ENCODE results near the gene CPB2. TPM values are rescaled to one million over a fixed set of nuclear protein-coding genes. Genes with fewer than 3 reads are reported as not detected.

CPB2 gene
- total and polyA plus RNA-seq, 7 donors, result not detected

DNA sequence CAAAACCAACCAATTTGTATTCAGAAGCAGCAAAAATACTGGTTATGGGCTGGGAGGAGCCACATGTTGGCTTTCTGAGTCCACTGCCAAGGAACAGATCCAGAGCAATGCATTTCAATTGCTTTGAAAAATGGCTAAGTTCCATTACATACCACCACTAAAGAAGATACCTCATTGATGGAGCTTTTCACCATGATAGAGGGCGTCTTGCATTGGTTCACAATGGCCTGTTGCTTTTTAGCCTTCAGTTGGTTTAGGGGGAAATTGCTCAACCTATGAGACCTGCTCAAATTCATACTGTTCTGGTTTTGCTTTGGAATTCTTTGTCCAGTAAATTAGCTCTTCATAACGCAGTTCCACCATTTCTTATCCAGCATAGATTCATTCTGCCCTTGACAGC is 21.2 kb upstream of the CPB2 start:
- Histone ChIP-seq H3K4me1 (no peaks in the 10 kb centered on the region), H3K9me3 (no peaks in the 10 kb centered on the region), H3K4me3 (no peak overlapping the region), H3K27ac (no peak overlapping the region), H3K27me3 (ENCODE audit: insufficient read depth in 3 of 3, low read length in 2 of 3) (no peaks in the 10 kb centered on the region), H3K36me3 (ENCODE audit: insufficient read depth in 1 of 2, low read depth in 1 of 2) (no peaks in the 10 kb centered on the region)
- no peak for ATAC-seq
- 44 to 59% (median 49%) methylated on average over 2 of the region's 2 CpGs for WGBS, 3 donors
- DNase-seq, result no peak
- TF ChIP-seq, protein P1, sequence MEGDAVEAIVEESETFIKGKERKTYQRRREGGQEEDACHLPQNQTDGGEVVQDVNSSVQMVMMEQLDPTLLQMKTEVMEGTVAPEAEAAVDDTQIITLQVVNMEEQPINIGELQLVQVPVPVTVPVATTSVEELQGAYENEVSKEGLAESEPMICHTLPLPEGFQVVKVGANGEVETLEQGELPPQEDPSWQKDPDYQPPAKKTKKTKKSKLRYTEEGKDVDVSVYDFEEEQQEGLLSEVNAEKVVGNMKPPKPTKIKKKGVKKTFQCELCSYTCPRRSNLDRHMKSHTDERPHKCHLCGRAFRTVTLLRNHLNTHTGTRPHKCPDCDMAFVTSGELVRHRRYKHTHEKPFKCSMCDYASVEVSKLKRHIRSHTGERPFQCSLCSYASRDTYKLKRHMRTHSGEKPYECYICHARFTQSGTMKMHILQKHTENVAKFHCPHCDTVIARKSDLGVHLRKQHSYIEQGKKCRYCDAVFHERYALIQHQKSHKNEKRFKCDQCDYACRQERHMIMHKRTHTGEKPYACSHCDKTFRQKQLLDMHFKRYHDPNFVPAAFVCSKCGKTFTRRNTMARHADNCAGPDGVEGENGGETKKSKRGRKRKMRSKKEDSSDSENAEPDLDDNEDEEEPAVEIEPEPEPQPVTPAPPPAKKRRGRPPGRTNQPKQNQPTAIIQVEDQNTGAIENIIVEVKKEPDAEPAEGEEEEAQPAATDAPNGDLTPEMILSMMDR (IDR thresholded peaks at IDR 0.05), result no peak
- intact Hi-C loops (cut with DNase I), result loop anchor here in 1 of 2 donors (2.0 to 10.0 kb wide), 2 partner anchors 319 to 501 kb away; no protein-coding TSS in a partner anchor

DNA sequence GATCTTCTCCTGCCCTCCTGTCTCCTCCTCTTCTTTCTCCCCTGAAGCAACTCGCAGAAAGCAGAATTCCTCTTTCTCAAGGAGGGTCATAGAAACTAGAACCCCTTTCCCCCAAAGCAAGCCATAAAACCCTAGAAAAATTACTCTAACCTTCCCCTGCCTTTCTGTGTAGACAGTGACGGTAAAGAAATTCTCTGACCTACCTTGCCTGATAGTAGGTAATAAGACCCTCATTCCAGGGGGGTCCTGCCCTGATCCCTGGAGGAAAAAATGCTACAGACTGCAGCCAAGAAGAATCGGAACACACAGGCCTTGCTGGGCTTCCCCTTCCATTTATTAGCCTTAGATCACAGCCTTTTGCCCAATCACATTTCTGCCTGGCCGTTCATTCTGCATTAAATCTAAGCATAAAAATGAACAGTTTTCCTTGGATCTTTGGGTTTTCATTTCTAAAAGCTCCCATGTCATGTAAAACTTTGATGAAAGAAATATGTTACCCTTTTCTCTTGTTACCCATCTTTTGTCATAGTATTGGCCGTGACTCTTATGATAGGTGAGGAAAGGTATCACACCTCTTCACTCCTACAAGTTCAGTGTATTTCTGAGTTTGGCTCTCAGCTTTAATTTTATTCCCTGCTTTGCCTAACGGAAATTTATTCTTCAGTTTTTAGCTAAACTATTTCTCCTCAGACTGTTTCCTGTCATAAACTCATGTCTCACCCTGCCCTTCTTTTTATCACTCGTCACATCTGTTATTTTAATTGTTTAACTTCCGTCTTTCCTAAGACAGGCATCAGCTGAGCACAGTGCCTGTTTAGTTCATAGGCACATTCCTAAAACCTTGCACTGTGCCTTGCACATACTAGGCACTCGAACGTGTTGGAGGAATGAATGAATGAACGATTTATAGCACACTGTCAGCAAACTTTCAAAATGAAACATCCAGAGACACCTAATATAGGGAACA is 20.4 kb upstream of the CPB2 start:
- H3K4me1 ChIP-seq, result no peaks in the 10 kb centered on the region
- H3K36me3 ChIP-seq (ENCODE audit: insufficient read depth in 1 of 2, low read depth in 1 of 2), result no peaks in the 10 kb centered on the region
- TF ChIP-seq, protein P1 (IDR thresholded peaks at IDR 0.05), result no peak
- H3K27ac ChIP-seq, result no peak overlapping the region
- 51 to 56% (median 55%) methylated on average over 11 of the region's 11 CpGs for WGBS, 3 donors
- H3K4me3 ChIP-seq, result no peak overlapping the region
- no peaks in the 10 kb centered on the region for H3K27me3 ChIP-seq (ENCODE audit: insufficient read depth in 3 of 3, low read length in 2 of 3)
- intact Hi-C loops (cut with DNase I), result loop anchor here in 1 of 2 donors (5.0 to 10.0 kb wide), 2 partner anchors 73 to 500 kb away; partner anchors contain the start of gene ZC3H13
- ATAC-seq (no peak), DNase-seq (no peak)
- no peaks in the 10 kb centered on the region for H3K9me3 ChIP-seq

- Histone ChIP-seq H3K4me1 (no peaks in the 10 kb centered on the region), H3K27ac (no peak overlapping the region), H3K27me3 (ENCODE audit: insufficient read depth in 3 of 3, low read length in 2 of 3) (no peaks in the 10 kb centered on the region), H3K36me3 (ENCODE audit: insufficient read depth in 1 of 2, low read depth in 1 of 2) (no peaks in the 10 kb centered on the region), H3K4me3 (no peak overlapping the region), H3K9me3 (no peaks in the 10 kb centered on the region)
- TF ChIP-seq, protein P1 (IDR thresholded peaks at IDR 0.05), result no peak
- 84 to 86% (median 86%) methylated on average over 10 of the region's 10 CpGs for WGBS, 3 donors
- intact Hi-C loops (cut with DNase I), result loop anchor here in 1 of 2 donors (5.0 to 10.0 kb wide), 2 partner anchors 72 to 500 kb away; partner anchors contain the start of gene ZC3H13
- ATAC-seq, result no peak
- DNase-seq, result no peak
These were observed 19.7 kb upstream of the CPB2 start for GRCh38 chr13:46124531-46124966.

DNA sequence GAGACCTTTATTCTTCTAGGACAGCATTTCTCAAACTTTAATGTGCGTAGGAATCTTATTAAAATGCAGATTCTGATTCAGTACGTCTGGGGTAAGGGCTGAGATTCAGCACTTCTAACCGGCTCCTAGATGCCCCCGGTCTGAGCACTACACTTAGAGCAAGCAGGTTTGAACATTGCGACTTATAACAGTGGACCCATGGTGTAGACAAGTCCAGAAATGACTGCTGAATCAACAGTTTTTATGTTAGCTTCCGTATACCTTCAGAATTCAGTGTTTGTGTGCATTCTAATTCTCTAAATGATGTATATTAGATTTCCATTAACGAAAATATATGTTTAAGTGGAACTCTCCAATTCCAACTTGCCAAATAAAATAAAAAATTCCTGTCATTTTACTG is 17.5 kb upstream of the CPB2 start:
- no peaks in the 10 kb centered on the region for H3K9me3 ChIP-seq
- ATAC-seq (no peak), DNase-seq (no peak)
- intact Hi-C loops (cut with DNase I), result loop anchor here in 1 of 2 donors (5.0 to 10.0 kb wide), 2 partner anchors 70 to 498 kb away; partner anchors contain the start of gene ZC3H13
- TF ChIP-seq, protein P1 (IDR thresholded peaks at IDR 0.05), result no peak
- no peak overlapping the region for H3K4me3 ChIP-seq
- 89 to 93% (median 93%) methylated on average over 7 of the region's 7 CpGs for WGBS, 3 donors
- H3K27me3 ChIP-seq (ENCODE audit: insufficient read depth in 3 of 3, low read length in 2 of 3), result no peaks in the 10 kb centered on the region
- H3K36me3 ChIP-seq (ENCODE audit: insufficient read depth in 1 of 2, low read depth in 1 of 2), result no peaks in the 10 kb centered on the region
- no peak overlapping the region for H3K27ac ChIP-seq
- H3K4me1 ChIP-seq, result no peaks in the 10 kb centered on the region
